GM18951 (cell line): ENCODE data around the gene PUS1.

Source experiments
- POLR2A ChIP-seq: IDR thresholded peaks from 4 replicates; pipeline ENCODE4 v1.6.1; 2011; ENCODE audit warnings: mild to moderate bottlenecking; ENCODE audit not compliant: insufficient read length, insufficient read depth; ENCODE audit errors: extremely low read depth
- in situ Hi-C: fragments of 300-500 bp; cut with MboI; formaldehyde crosslinking; loops from one replicate; pipeline ENCODE4 v1.12.0; 2022; ENCODE audit warnings: low sequenced_read_pairs, mixed read lengths, inconsistent platforms; ENCODE audit not compliant: unreplicated experiment

Gene PUS1

GRCh38 chr12:131927110-131928079 is 1.7 kb upstream of the PUS1 start:
- TF ChIP-seq POLR2A: no peak
- in situ Hi-C loops: no loop called here

- in situ Hi-C loops: no loop called here
- no peak for TF ChIP-seq POLR2A
These were observed 881 bp upstream of the PUS1 start for GRCh38 chr12:131928080-131928710.

GRCh38 chr12:131929581-131930456 is 743 bp downstream of the PUS1 start:
- no peak for TF ChIP-seq POLR2A
- in situ Hi-C loops: no loop called here

GRCh38 chr12:131930510-131930909 is 1.4 kb downstream of the PUS1 start:
- in situ Hi-C loops: no loop called here
- no peak for TF ChIP-seq POLR2A

GRCh38 chr12:131933387-131933786 is 4.3 kb downstream of the PUS1 start:
- TF ChIP-seq POLR2A: no peak
- in situ Hi-C loops: no loop called here

- no peak for TF ChIP-seq POLR2A
- in situ Hi-C loops: no loop called here
These were observed 5.5 kb downstream of the PUS1 start for GRCh38 chr12:131934535-131934934.

GRCh38 chr12:131938082-131938481 is 9.0 kb downstream of the PUS1 start:
- no peak for TF ChIP-seq POLR2A
- in situ Hi-C loops: no loop called here

- in situ Hi-C loops: no loop called here
- no peak for TF ChIP-seq POLR2A
These were observed 9.9 kb downstream of the PUS1 start for GRCh38 chr12:131939007-131939406.

GRCh38 chr12:131940141-131940547 is 11.1 kb downstream of the PUS1 start:
- no peak for TF ChIP-seq POLR2A
- in situ Hi-C loops: no loop called here

- in situ Hi-C loops: no loop called here
- no peak for TF ChIP-seq POLR2A
These were observed 12.3 kb downstream of the PUS1 start for GRCh38 chr12:131941116-131941986.

- no peak for TF ChIP-seq POLR2A
- in situ Hi-C loops: no loop called here
These were observed 12.9 kb downstream of the PUS1 start for GRCh38 chr12:131941987-131942341.

GRCh38 chr12:131942671-131943070 is 13.6 kb downstream of the PUS1 start:
- TF ChIP-seq POLR2A: no peak
- in situ Hi-C loops: no loop called here
